HTR-8/SVneo (cell line): ENCODE data around the gene GLOD5.
"Not testable (repeated sequence)": the region's sequence is repeated elsewhere in the genome, so short reads cannot be mapped to it uniquely, and the experiment has no call there.

ENCODE experiments used
- DNase-seq: peaks from one replicate; pipeline ENCODE4 v3.0.0; 2011; ENCODE audit warnings: low spot score, mixed read lengths; ENCODE audit not compliant: insufficient read length
- FAIRE-seq: peaks from 2 replicates; lab custom pipeline; 2011; peaks lifted over from hg19 to GRCh38; lab: Jason Lieb, UNC

Gene GLOD5

DNA sequence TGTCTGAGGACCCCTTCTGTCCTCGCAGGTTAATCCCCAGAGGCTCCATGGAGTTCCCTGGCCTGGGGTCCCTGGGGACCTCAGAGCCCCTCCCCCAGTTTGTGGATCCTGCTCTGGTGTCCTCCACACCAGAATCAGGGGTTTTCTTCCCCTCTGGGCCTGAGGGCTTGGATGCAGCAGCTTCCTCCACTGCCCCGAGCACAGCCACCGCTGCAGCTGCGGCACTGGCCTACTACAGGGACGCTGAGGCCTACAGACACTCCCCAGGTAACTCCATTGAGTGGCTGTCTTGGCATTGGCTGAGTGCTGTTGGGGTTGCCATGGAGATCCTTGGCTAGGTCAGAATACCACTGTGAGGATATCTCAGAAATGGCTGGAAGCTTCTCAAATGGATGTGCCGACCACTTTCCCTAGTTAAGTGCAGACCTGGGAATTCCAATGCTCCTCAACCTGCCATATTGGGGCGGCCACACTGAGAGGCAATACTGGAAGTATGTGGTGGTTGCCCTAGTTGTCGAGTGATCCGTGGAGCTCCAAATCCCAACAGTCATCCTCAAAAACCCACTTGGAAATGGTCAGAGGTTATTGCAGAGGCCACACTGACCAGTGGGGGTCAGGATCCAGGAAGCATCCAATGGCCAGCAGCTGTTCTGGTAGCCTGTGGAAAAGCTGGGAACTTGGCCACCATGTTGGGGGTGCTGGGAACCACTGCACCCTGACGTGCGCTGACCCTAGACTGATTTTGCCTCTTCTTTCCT lies 29.7 kb downstream of the GLOD5 start:
- no peak for FAIRE-seq
- DNase-seq, result no peak

DNA sequence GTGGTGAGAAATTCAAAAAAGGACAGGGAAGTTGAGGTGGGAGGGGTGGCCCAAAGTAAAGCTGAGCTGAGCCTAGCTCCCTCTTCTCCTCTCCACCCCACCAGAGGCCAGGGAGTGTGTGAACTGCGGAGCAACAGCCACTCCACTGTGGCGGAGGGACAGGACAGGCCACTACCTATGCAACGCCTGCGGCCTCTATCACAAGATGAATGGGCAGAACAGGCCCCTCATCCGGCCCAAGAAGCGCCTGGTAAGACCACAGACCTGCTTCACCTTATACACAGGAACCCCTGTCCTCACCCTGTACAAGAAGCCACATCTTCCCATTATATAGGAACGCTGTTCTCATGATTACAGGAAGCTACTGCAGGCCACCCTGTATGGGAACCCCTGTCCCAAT lies 30.7 kb downstream of the GLOD5 start:
- FAIRE-seq, result no peak
- no peak for DNase-seq

DNA sequence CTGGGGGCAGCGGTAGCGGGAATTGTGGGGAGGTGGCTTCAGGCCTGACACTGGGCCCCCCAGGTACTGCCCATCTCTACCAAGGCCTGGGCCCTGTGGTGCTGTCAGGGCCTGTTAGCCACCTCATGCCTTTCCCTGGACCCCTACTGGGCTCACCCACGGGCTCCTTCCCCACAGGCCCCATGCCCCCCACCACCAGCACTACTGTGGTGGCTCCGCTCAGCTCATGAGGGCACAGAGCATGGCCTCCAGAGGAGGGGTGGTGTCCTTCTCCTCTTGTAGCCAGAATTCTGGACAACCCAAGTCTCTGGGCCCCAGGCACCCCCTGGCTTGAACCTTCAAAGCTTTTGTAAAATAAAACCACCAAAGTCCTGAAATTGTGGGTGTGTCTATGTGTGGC lies 32.4 kb downstream of the GLOD5 start:
- FAIRE-seq (no peak), DNase-seq (no peak)

DNA sequence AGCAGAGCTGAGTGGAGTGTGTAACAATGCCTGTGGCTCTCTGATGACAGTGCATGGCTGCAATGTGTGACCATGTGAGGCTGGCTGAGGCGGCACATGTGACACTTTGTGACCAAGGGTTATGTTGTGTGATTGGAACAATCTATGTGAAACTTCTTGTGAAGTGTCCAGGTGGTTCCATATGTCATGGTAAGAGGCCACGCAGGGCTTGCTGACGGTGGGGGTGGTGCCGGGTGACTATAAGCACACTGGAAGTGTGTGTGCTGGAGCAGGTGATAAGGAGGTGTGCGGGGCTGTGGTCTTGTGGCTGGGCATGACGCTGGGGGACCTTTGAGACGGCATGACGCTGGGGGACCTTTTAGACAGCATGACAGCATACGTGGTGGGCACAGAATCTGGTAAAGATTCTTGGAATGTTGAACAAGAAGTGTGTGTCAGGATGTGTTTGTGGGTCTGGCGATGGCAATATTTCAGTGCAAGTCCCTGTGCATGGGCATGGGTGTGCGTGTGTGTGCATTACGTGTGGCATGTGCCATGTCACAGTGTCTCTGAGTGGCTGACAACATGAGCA lies 32.9 kb downstream of the GLOD5 start:
- FAIRE-seq (no peak), DNase-seq (no peak)

DNA sequence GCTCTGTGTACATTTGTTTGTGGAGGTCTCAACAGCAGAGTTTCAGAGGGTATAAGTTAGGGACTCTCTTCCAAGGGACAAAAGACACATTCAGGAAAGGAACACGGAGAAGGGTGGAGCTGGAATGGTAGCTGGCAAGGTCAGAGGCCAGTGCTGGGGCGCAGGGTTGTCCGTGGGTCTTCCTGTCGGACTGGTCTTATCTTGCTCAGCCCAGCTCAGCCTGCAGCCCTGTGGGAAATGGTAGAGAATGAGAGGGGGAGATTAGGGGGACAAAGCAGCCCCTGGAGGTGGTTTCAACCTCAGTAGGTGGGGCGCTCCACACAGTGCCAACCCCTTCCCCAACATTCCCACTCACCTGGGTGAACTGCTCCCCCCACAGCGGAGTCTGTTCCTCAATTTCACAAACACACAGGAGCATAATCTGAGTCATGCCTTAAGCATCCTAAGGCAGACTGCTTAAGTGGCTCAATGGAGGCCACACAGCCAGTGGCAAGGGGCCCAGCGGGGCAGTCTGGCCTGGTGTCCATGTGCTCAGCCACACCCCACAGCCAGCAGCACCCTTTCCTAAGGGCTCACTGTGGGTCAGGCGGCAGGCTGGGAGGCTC lies 33.5 kb downstream of the GLOD5 start:
- no peak for FAIRE-seq
- peak; percentile 46 for DNase-seq

DNA sequence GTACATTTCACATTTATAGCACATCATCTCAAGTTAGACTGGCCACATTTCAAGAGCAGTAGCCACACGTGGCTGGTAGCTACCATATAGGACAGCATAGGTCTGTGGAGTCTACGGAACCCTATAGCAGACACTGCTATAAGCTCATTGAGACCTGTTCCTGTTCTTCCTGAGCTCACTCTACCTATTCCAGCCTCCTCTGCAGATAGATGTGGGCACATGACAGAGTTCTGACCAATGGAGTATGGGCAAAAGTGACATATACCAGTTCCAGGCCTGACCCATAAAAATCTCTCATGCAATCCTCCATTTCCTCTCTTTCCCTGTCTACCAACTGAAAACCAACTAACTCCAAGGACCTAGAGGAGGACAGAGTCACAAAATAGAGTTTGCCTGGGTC lies 36.8 kb downstream of the GLOD5 start:
- no peak for FAIRE-seq
- no peak for DNase-seq

DNA sequence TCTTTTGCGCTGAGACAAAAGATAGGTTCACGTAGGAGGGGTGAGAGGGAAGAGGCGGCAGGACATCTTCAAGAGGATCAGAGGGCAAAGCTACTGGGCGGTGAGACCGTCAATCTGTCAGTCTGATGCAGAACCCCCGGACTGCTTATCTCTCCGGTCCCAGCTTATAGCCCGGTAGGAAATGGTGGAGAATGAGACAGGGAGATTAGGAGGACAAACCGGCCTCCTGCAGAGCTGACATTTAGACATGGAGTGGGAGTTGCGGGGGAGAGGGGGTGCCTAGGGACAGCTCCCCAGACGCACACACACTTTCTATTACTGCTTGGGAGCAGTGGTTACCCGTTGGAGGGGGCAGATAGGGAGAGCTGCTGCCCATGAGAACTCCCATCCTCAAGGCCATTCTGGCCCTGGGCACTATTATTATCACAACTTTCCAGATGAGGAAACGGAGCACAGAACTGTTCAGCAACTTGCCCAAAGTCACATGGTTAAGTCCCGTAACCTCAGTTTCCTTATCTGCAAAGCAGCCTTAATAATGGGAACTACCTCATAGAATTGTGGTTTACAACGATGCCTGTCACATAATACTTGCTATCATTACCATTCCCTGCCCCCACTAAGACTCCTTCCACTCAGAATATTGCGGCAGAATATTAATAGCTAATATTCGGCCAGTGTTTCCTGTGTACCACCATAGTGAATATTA lies 39.2 kb downstream of the GLOD5 start:
- DNase-seq (no peak), FAIRE-seq (no peak)

DNA sequence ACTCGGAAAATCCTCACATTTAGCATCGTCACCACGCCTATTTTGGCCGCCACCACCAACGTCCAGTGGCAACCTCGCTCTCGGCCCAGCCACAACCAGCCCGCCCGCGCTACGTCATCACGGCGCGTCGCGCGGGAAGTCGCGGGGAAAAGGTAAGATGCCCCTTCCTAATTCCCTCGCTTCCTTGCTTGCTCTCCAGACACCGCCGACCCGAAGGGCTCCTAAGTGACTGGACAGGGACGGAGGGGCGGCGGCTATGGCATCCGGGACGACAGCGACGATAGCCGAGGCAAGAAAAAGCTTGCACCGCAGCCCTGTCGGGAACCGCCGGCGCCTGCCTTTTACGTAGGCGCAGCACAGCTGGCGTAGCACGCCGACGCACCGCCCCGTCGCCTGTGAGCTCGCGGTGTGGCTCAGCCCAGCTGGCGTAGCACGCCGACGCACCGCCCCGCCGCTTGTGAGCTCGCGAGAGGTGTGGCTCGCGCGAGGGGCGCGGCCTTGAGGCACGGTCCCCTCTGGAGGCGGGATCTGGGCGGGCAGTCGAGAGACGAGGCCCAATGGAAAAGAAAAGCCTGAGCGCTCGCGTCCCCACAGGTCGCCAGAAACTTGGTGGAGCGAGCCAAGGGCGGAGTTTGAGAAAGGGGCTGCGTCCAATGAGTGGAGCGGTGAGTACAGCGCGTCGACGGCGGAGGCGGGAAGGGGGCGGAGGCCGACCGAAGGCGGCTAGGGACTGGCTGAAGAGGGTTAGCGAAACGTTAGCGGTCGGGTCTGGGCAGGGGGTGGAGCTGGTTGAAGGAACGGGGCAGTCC lies 39.9 kb downstream of the GLOD5 start, which contains the start of gene HDAC6:
Gene HDAC6 (plus strand): TSS at position 788 of the 809 bp plus-strand sequence. CDS start 626 bp downstream, outside the sequence.
- FAIRE-seq, result peak; percentile 79
- peak; percentile 77 for DNase-seq

DNA sequence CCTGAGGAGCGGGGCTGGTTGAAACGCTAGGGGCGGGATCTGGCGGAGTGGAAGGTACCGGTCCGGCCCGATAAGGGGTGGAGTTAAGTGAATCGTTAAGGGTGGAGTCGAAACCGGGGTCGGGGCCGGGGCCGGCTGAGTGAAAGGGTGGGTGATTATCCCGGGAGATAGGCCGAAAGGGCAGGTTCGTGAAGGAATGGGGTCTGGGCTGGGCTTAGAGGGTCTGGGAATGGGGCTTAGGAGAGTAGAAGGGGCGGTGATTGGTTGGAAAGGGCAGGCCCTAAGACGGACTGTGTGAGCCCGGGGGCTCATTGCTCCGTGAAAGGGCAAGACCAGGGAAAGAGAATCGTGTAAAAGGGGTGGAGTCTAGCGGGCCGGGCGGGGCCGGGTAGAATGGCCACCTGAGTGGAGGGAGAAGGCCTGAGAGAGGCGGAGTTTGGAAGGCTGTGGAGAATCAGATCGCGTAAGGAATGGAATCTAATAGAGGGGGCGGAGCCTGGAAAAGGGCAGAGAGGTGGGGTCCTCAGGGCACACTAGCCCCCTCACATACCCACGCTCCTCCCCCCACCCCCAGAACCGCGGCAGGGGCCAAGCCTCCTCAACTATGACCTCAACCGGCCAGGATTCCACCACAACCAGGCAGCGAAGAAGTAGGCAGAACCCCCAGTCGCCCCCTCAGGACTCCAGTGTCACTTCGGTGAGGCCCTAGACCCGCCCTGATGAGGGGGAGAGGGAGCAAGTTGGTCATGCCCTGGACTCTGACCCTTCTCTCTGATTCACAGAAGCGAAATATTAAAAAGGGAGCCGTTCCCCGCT lies 40.8 kb downstream of the GLOD5 start:
- DNase-seq, result peak; percentile 73
- FAIRE-seq, result no peak

DNA sequence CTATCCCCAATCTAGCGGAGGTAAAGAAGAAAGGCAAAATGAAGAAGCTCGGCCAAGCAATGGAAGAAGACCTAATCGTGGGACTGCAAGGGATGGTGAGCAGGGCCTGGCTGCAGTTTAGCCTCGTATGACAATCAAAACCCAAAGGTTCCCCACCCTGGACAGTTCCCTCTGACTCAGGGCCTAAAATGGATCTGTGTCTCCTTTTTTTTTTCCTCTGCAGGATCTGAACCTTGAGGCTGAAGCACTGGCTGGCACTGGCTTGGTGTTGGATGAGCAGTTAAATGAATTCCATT lies 41.3 kb downstream of the GLOD5 start:
- DNase-seq, result no peak
- FAIRE-seq, result no peak

DNA sequence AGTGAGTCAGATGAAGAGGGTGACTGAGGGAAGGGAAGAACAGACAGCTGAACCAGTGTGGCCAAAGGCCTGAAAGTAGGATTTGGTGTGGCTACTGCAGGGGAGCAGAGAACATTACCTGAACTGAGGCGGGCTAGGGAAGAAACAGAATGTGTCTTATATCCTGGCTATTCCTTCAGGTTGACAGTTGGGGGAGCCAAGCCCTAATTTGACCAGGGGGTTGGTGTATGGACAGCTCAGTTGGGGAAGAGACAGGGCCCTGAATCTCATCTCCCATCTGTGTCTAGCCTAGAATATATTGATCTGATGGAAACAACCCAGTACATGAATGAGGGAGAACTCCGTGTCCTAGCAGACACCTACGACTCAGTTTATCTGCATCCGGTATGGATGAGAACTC lies 44.5 kb downstream of the GLOD5 start:
- FAIRE-seq (no peak), DNase-seq (no peak)

DNA sequence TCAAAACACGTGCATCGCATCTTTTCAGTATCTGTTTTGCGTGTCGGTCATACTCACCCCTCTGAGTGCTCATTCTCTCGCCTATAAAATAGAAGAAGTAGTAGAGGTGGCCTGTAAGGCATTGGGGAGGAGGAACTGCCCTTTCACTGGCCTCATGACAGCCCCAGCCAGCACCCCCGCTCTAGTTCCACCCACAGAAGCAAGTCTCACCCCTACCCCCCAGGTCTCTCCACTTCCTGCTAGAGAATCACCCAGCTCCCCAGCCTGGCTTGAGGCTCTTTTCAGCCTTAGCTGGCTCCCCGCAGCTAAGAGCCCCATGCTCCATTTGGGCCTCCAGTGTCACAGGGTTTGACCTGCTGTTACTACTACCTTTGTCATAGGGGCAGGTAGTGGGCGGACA lies 52.1 kb downstream of the GLOD5 start:
- FAIRE-seq (no peak), DNase-seq (no peak)

DNA sequence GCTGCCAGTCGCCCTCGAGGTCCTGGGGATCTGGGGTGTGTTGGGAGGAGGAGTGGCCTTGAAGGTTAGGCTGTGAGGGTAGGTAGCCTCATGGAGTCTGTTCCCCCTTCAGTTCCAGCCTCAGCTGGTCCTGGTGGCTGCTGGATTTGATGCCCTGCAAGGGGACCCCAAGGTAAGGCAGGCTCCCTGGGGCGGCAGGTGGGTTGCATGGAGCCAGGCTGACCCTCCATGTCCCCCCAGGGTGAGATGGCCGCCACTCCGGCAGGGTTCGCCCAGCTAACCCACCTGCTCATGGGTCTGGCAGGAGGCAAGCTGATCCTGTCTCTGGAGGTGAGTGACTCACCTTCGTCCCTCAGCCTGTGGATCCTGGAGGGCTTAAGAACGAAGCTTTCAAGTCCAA lies 53.2 kb downstream of the GLOD5 start:
- FAIRE-seq, result no peak
- DNase-seq, result no peak

DNA sequence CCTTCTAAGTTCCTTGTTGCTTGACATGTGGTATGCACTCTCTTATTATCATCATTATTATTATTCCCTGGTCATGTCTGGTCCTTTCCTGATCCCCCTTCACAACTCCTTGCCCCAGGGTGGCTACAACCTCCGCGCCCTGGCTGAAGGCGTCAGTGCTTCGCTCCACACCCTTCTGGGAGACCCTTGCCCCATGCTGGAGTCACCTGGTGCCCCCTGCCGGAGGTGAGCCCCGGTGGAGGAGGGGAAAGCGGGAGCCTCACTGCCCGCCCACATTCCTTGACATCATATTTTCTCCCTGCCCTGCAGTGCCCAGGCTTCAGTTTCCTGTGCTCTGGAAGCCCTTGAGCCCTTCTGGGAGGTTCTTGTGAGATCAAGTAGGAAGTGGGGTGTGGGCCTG lies 53.7 kb downstream of the GLOD5 start:
- no peak for DNase-seq
- FAIRE-seq, result no peak

DNA sequence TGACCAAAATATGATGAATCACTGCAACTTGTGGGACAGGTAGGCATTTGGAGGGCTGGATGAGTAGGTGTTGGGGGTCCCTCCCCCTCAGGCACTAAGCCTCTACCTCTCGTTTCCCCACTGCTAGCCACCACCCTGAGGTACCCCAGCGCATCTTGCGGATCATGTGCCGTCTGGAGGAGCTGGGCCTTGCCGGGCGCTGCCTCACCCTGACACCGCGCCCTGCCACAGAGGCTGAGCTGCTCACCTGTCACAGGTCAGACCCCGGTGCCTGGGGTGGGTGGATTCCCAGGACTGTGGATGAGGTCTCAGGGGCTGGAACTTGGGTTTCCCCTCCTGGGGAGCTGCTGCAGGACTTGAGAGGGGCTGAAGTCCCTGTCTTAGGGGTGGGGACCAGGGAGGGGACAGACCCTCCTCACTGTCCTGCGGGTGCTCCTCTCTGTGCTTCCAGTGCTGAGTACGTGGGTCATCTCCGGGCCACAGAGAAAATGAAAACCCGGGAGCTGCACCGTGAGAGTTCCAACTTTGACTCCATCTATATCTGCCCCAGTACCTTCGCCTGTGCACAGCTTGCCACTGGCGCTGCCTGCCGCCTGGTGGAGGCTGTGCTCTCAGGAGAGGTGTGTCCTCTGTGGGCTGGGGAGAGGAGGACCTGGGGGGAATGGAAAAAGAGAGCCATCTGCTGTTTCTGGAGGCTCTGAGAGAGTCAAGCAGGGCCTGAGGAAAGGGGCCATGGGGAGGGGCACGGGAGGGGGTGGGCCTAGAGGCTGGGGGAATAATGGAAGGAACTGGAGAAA lies 54.7 kb downstream of the GLOD5 start:
- no peak for FAIRE-seq
- no peak for DNase-seq

DNA sequence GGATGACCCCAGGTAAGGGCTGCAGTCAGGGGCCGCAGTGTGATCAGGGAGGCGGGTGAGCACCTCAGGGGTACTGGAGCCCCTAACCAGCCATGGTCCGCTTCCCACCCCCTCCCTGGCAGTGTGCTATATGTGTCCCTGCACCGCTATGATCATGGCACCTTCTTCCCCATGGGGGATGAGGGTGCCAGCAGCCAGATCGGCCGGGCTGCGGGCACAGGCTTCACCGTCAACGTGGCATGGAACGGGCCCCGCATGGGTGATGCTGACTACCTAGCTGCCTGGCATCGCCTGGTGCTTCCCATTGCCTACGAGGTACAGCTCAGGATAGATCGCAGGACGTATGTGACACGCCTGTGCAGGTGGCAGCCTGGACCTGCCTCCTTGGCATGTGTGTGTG lies 56.6 kb downstream of the GLOD5 start:
- no peak for FAIRE-seq
- no peak for DNase-seq

DNA sequence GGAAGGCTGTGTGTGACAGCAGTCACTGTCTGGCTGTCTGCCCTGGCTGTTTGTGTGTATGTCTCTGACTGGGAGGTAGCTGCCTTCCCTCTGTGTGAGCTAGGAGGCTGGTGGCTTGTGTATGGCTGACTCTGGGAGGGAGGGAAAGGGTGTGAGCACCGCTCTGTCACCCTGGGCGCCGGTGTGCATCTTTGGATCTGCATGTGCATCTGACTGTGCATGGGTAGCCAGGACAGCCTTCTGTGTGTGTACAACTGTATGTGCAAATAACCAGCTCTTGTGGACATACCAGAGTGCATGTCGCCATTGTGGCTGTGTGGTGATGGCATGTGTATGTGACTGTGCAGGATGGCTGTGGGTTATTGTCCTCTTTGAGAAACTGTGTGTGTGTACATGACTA lies 57.3 kb downstream of the GLOD5 start:
- no peak for FAIRE-seq
- DNase-seq, result no peak

DNA sequence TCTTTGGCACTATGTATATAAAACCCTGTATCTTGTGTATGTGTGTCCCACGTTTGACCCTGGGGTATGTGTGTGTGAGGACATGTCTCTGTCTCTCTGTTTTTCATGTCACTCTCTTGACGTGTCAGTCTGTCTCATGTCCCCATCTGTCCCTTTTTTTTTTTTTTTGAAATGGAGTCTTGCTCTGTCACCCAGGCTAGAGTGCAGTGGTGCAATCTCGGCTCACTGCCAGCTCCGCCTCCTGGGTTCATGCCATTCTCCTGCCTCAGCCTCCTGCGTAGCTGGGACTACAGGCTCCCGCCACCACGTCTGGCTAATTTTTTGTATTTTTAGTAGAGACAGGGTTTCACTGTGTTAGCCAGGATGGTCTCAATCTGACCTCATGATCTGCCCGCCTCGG lies 57.8 kb downstream of the GLOD5 start:
- not testable (repeated sequence) for FAIRE-seq, DNase-seq

DNA sequence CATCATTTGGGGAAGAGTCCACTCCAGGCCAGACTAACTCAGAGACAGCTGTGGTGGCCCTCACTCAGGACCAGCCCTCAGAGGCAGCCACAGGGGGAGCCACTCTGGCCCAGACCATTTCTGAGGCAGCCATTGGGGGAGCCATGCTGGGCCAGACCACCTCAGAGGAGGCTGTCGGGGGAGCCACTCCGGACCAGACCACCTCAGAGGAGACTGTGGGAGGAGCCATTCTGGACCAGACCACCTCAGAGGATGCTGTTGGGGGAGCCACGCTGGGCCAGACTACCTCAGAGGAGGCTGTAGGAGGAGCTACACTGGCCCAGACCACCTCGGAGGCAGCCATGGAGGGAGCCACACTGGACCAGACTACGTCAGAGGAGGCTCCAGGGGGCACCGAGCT lies 61.5 kb downstream of the GLOD5 start:
- FAIRE-seq, result no peak
- DNase-seq, result no peak
